Activated T-helper 1 cell treated with anti-CD3 and anti-CD28 coated beads, Interleukin-12 subunit alpha, Interleukin-12 subunit beta, Interleukin-2, Interleukin-4 antibody, amounts not matched to agents 30 ng/mL and 10 ng/mL and 1 ng/mL, durations not matched to agents 14 hours and 24 hours and 36 hours (primary cell): ENCODE measurements around the gene ARAP1. TPM values are rescaled to one million over a fixed set of nuclear protein-coding genes. Genes with fewer than 3 reads are reported as not detected.

ENCODE experiments used
- DNase-seq: peaks from one replicate; pipeline ENCODE4 v3.0.0; 2021; ENCODE audit warnings: low spot score
- H3K27ac Mint-ChIP-seq: one replicate; pipeline ENCODE4 v1.8.0; 2021; ENCODE audit warnings: mild to moderate bottlenecking, mixed read lengths
- H3K27me3 Mint-ChIP-seq: one replicate; pipeline ENCODE4 v1.8.0; 2022; ENCODE audit warnings: mild to moderate bottlenecking, moderate library complexity, mixed read lengths; ENCODE audit not compliant: insufficient read depth
- H3K36me3 Mint-ChIP-seq: one replicate; pipeline ENCODE4 v1.8.0; 2021; ENCODE audit warnings: low read depth, mixed read lengths
- H3K4me1 Mint-ChIP-seq: one replicate; pipeline ENCODE4 v1.8.0; 2021; ENCODE audit warnings: low read depth, mixed read lengths
- H3K4me3 Mint-ChIP-seq: one replicate; pipeline ENCODE4 v1.8.0; 2021; ENCODE audit warnings: mild to moderate bottlenecking, moderate library complexity, mixed read lengths
- H3K9me3 Mint-ChIP-seq: one replicate; pipeline ENCODE4 v1.8.0; 2021; ENCODE audit warnings: mixed read lengths
- intact Hi-C: fragments of 100-400 bp; cut with micrococcal nuclease; formaldehyde crosslinking; loops from one replicate; pipeline ENCODE4 v1.15.1; 2024
- total RNA-seq: library from RNA; stranded (reverse); gene quantifications from 2 replicates; pipeline ENCODE4 v1.2.3, GENCODE V29; 2022

Gene ARAP1
- total RNA-seq, 1 donor from 2014 or later, result 88.6 TPM

DNA sequence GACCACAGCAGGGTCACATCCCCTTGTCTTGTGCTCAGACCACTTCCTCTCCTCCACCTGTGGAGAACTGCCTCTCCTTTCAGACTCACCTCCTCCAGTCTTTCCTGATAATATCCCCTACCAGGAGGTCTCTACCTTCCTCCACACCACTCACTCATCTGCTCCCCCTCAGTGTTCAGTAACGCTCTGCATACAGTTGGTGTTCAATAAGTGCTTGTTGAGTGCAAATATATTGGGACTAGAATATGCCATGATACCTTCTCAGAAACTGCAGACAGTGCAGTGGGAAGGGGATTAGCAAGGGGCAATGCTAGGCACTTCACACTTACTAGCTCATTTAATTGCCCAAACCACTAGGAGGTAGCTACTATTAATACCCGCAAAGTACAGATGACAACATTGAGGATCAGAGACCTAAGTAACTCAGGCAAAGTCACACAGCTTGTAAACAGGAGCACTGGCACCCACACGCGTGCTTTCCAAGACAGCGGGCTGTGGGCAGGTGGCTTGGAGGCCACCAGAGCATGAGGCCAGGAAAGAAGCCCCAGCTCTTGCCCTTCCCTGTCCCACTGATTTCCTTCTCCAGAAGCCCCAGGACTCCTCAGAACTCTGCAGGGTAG lies 69.9 kb downstream of the ARAP1 start:
- H3K27ac Mint-ChIP-seq, result peak overlapping the region; percentile 53
- H3K36me3 Mint-ChIP-seq, result peaks cover 11% of the 10 kb centered on the region
- no peaks in the 10 kb centered on the region for H3K9me3 Mint-ChIP-seq
- peaks cover 12% of the 10 kb centered on the region for H3K27me3 Mint-ChIP-seq
- H3K4me3 Mint-ChIP-seq, result no peak overlapping the region
- no peak for DNase-seq
- H3K4me1 Mint-ChIP-seq, result peaks cover 34% of the 10 kb centered on the region
- intact Hi-C loops, result no loop called here

DNA sequence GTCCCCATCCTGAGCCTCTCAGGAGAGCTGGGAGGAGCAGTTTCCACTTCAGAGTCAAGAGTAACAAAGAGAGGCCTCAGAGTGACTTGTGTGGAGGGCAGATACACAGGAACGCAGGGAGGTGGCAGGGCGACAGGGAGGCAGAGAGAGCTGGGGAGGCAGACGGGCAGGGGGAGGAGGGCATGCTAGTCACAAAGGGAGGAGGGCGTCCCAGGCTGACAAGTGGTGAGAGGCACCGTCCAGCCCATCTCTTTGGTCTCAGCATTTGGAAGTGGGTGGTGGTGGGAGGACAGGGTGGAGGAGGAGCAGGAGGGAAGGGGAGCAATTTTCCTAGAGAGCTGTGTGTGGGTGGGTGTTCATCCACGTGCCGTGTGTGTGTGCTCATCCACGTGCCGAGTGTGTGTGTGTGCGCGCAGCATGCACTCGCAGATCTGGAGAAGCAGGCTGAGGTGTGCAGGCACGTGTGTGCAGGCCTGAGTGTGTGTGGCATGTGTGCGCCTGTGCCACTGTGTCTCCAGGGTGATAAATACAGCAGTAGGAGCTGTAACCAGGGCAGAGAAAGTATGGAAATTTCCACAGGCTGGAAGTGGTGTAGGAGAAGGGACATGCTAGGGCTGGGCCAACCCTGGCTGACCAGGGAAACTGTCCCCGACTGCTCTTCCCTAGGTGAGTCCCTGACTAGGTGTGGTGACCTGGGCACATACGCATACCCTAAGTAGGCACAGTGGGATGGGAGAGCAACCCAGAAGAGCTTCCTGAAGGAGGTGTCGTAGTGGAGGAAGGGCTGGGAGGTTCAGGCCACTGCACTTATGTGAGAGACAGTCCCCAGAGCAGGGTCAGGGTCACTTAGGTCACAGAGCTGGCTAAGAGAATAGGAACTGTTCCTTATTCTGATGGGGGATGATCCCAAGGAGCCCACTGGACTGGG lies 70.7 kb downstream of the ARAP1 start:
- H3K27ac Mint-ChIP-seq, result no peak overlapping the region
- no peak for DNase-seq
- H3K4me3 Mint-ChIP-seq, result no peak overlapping the region
- H3K27me3 Mint-ChIP-seq, result peaks cover 20% of the 10 kb centered on the region
- H3K36me3 Mint-ChIP-seq, result peaks cover 8% of the 10 kb centered on the region
- peaks cover 28% of the 10 kb centered on the region for H3K4me1 Mint-ChIP-seq
- intact Hi-C loops, result no loop called here
- H3K9me3 Mint-ChIP-seq, result no peaks in the 10 kb centered on the region

DNA sequence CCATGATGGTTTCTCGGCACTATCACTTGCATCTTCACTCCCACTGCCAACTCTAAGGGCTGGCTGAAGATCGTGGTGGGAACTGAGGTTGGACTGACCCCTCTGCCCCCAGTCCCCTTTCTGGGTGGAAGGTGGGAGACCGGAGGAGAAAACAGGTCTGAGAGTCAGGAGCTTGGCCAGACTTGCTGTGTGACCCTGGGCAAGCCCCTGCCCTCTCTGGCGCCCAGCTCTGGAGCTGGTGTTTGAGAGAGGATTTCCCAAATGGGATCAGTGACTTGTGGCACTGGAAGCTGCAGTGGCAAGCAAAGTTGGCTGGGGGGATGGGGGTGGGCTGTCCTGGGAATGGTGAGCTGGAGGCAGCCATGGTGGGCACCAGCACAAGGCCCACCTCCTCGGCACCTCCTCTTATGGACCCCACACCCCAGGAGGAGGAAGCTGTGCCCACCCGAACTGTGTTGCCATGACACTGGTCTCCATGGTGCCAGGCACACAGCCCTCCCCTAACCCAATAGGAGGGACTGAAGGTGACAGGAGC lies 71.5 kb downstream of the ARAP1 start:
- intact Hi-C loops, result no loop called here
- Mint-ChIP-seq H3K36me3 (peaks cover 6% of the 10 kb centered on the region), H3K27ac (no peak overlapping the region), H3K9me3 (no peaks in the 10 kb centered on the region), H3K4me3 (no peak overlapping the region), H3K4me1 (peaks cover 20% of the 10 kb centered on the region), H3K27me3 (peaks cover 24% of the 10 kb centered on the region)
- DNase-seq, result no peak

DNA sequence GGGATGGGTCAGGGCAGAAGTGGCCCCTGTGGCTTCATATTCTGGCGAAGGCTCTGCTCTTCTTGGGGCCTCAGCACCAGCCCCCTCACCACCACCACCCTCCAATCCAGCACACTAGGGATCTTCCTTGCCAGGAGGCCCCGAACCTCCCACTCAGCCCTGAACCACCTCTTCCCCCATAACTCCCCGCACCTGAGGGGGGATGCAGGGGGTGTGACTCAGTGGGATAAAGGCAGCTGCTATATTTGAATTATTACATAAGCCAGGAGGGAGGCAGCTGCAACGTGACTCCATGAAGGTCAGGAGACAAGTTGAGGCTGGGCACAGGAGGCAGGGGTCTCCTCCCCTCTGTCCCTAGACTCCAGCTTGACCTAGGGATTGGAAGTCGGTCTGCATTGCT lies 72.3 kb downstream of the ARAP1 start:
- intact Hi-C loops, result no loop called here
- no peak for DNase-seq
- Mint-ChIP-seq H3K27me3 (peaks cover 31% of the 10 kb centered on the region), H3K9me3 (no peaks in the 10 kb centered on the region), H3K4me3 (no peak overlapping the region), H3K36me3 (peaks cover 6% of the 10 kb centered on the region), H3K27ac (no peak overlapping the region), H3K4me1 (peaks cover 17% of the 10 kb centered on the region)

DNA sequence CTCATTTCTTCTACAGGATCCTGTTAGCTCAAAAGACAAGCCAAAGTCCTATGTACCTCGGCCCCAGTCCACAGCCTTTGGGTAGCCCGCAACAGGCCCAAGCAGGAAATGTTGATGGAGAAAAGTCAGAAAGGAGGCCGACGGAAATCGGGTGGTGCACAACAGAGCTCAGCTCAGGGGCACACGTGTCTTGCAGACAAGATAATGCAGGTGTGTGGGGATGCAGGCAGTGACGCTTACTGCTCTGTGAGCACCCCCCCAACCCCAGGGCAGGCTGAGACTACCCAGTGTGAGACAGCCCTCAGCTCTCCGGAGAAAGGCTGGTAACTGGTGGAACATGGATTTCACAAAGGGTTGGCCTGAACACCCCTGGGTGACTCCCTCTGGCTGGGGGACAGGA lies 73.7 kb downstream of the ARAP1 start:
- Mint-ChIP-seq H3K9me3 (no peaks in the 10 kb centered on the region), H3K4me3 (no peak overlapping the region), H3K27ac (no peak overlapping the region), H3K27me3 (peaks cover 39% of the 10 kb centered on the region), H3K36me3 (peaks cover 3% of the 10 kb centered on the region), H3K4me1 (peaks cover 9% of the 10 kb centered on the region)
- no peak for DNase-seq
- intact Hi-C loops, result no loop called here

DNA sequence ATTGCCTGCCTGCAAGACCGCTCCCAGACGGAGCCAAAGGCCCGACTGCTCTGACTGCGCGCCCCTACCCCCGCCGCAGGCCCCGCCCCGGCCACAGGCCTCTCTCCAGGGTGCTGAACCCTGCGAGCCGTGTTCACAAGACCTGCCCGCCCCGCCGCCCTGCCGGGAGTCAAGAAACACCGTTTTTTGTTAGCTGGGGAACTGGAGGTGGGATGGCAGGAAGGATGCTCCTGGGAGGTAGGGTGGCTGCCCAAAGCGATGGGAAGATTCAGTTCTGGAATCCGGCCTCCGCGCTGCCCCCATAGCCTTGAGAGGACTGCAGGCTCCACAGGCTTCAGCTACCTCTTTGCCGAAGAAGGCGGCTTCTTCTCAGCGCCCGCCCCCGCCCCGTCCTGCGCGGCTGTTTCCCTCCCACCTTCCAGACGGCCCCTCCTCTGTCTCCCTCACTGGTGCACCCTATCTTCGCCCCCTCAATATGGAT lies 75.3 kb downstream of the ARAP1 start:
- Mint-ChIP-seq H3K9me3 (no peaks in the 10 kb centered on the region), H3K4me3 (no peak overlapping the region), H3K36me3 (no peaks in the 10 kb centered on the region), H3K27me3 (peaks cover 55% of the 10 kb centered on the region), H3K27ac (no peak overlapping the region), H3K4me1 (peaks cover 10% of the 10 kb centered on the region)
- intact Hi-C loops, result loop anchor here (1.0 kb wide), 1 partner anchor 9 kb away; no protein-coding TSS in a partner anchor
- DNase-seq, result peak; percentile 66

DNA sequence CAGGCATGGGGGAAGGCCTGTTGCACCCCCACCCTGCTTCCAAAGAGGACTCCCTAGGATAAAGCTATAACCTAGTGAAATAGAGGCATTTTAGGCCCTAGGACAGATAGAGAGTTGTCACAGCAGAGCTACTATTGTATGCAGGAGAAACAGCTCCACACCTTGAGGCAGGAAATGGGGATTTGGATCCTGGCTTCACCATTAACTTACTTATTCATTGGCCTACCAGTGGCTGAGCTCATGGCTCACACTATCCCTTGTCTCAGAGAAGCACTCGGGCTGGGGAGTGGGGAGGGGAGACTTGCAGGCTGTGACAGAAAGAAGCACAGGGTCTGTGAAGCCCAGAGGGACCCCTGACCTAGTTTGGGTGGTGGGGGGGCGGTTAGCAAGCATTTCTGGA lies 77.0 kb downstream of the ARAP1 start:
- no peak for DNase-seq
- Mint-ChIP-seq H3K9me3 (no peaks in the 10 kb centered on the region), H3K4me3 (no peak overlapping the region), H3K27me3 (peaks cover 67% of the 10 kb centered on the region), H3K4me1 (peaks cover 10% of the 10 kb centered on the region), H3K27ac (no peak overlapping the region), H3K36me3 (no peaks in the 10 kb centered on the region)
- intact Hi-C loops, result no loop called here

DNA sequence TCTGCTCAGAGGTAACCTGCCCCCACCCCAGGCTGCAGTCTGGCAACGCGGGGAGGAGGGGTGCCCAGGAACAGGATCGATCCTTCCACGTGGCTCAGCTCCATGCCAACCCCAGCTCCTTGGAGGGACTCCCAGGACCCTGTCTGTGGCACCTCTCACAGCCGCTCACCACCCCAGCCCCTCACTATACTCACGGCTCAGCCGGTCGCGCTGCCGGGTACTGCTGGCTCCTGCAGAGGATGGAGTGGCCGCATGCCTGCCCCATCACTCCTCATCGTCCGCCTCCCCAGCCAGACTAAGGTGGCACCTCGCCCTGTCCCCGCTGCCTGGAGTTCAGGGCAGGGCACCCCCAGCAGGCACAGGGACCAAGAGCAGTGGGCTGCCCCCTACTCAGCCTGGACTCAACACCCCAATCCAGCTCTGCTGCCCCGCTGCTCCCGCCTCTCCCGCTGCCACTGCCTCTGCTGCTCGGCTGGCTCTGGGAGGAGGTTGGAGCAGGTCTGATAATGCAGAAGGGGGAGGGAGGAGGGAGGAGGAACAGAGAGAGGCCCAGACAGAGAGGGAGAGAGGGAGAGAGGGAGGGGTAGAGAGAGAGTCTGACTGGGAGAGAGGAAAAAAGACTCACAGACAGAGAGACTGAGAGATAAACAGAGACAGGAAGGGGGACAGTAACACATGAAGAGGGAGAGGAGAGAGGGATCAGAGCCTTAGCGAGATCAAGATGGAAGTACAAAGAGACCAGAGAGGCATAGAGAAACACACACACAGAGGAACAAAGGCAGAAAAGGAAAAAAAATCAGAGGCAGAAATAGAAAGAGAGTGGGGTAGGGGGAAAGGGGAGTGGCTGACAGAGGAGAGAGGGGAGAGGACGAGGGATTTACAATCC lies 78.0 kb downstream of the ARAP1 start, which contains the start of gene PDE2A:
PDE2A (minus strand) TSS at position 480 of the 886 bp plus-strand sequence; CDS start at position 265, 215 bp downstream.
- Mint-ChIP-seq H3K27ac (no peak within 1 kb of the TSS), H3K9me3 (no peaks in the 10 kb centered on the region), H3K36me3 (no peaks in the 10 kb centered on the region), H3K4me1 (peaks cover 12% of the 10 kb centered on the region), H3K4me3 (no peak within 1 kb of the TSS), H3K27me3 (peaks cover 61% of the 10 kb centered on the region)
- no peak for DNase-seq
- intact Hi-C loops, result no loop called here

DNA sequence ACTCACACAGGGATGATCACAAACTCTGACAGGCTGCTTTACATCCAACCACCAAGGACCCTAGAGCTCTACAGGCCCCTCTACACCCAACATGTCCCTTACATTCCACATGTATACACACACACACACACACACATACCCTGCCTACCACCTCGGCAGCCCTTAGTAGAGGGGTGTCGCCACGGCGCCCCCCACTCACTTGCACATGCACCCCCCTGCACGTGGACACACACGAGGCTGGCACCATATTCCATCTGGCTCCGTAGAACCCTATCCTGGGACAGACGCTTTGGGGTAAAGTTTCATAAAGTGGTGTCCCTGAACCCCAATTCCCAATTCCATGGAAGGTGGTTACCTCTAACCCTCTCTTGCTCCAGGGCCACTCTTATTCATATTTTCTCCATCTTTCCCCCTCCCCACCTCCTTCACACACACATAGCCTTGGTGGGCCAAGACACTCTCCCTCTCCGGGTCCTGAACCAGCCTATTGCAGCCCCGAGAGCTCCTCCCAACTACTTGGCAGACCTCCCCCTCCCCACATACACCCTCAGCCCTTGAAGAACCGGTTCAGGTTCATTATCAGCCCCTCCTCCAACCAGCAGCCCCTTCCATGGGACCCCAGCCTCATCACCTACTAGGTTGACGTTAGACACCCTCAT lies 78.8 kb downstream of the ARAP1 start:
- peaks cover 20% of the 10 kb centered on the region for H3K4me1 Mint-ChIP-seq
- no peaks in the 10 kb centered on the region for H3K9me3 Mint-ChIP-seq
- DNase-seq, result no peak
- H3K4me3 Mint-ChIP-seq, result no peak overlapping the region
- intact Hi-C loops, result no loop called here
- H3K36me3 Mint-ChIP-seq, result no peaks in the 10 kb centered on the region
- H3K27ac Mint-ChIP-seq, result no peak overlapping the region
- H3K27me3 Mint-ChIP-seq, result peaks cover 57% of the 10 kb centered on the region

DNA sequence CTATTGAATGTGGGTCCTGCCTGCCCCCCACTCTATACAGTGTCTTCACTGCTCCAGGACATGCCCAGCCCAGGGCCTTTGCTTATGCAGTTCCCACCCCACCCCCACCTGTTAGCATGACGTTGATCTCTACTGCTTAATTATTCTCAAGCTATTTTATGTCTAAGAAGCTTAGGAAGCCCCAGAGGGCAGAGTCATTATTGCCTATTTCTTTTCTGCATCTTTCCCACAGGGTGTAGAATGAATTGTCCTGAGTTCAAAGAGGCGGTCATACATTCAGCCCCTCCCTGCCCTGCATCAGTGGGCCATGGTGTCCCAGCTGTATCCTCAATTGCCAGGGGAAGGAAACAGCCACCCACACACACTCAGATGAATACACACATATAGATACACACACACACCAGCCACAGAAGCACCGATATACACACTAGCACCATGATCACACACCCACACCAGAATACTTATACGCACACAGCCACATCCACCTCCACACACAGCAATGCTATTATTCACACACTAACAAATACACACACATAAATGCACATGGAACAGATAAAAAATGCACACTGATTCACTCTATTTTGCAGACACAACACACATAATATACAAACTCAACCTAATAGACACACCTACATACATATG lies 79.5 kb downstream of the ARAP1 start:
- no peak for DNase-seq
- no peaks in the 10 kb centered on the region for H3K36me3 Mint-ChIP-seq
- peaks cover 58% of the 10 kb centered on the region for H3K27me3 Mint-ChIP-seq
- H3K4me1 Mint-ChIP-seq, result peaks cover 20% of the 10 kb centered on the region
- H3K4me3 Mint-ChIP-seq, result no peak overlapping the region
- intact Hi-C loops, result no loop called here
- H3K9me3 Mint-ChIP-seq, result no peaks in the 10 kb centered on the region
- no peak overlapping the region for H3K27ac Mint-ChIP-seq

DNA sequence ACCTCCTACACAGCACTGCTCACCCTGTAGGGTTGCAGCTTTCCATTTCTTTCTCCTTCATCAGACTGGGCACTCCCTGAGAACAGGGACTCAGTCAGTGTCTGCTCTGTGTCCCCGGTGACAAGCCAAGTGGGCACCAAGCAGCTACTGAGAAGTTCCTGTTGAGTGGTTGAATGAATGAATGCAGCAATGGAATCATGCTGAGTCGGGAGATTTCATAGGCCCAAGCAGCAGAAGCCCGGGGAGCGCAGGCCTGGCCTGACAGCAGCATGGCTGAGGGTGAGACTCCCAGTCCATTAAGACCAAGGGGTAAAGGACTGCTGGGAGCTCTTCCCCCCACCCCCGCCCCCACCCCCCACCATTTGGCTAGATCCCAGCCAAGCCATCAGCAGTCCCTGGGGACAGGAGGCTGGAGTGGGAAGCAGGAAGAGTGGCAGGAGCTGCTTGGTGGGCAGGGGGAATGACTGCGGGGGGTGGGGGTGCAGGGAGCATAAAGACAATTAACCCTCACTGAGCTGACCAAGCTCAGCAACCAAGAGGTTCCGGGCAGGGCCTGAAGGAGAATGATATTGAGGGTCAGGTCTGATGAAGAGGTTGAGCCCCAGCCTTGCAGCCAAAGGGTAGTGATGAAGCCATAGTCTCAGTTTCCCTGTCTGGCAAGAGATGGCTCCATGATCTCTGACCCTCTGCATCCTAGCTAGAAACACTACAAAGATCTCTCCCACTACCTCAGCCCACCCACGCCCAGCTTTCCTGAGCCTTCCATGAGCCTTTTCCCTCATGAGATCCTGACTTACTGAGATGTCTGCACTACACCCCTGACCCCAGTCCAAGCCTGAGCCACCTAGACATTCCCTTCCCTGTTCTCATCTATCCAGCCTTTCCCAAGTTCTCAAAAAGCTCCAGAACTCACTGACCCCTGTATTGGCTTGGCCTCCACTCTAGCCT lies 80.8 kb downstream of the ARAP1 start:
- H3K4me3 Mint-ChIP-seq, result no peak overlapping the region
- no peak overlapping the region for H3K27ac Mint-ChIP-seq
- H3K4me1 Mint-ChIP-seq, result peaks cover 15% of the 10 kb centered on the region
- H3K27me3 Mint-ChIP-seq, result peaks cover 49% of the 10 kb centered on the region
- peaks cover 8% of the 10 kb centered on the region for H3K9me3 Mint-ChIP-seq
- DNase-seq, result no peak
- intact Hi-C loops, result no loop called here
- peaks cover 2% of the 10 kb centered on the region for H3K36me3 Mint-ChIP-seq
